HepG2 (cell line): ENCODE results near the gene NT5DC2. TPM values are rescaled to one million over a fixed set of nuclear protein-coding genes. Genes with fewer than 3 reads are reported as not detected.

Source experiments
- ARID2 ChIP-seq: sonication (generic); formaldehyde crosslinking; IDR thresholded peaks from 2 replicates; pipeline ENCODE4 v1.8.1; 2022; ENCODE audit warnings: mild to moderate bottlenecking, missing genetic modification reagents, borderline replicate concordance
- CCDC6 ChIP-seq: sonication (generic); formaldehyde crosslinking; IDR thresholded peaks from 2 replicates; pipeline ENCODE4 v1.8.1; 2022; ENCODE audit warnings: mild to moderate bottlenecking, missing genetic modification reagents, moderate library complexity
- CENPT ChIP-seq: sonication (generic); formaldehyde crosslinking; IDR thresholded peaks from 2 replicates; pipeline ENCODE4 v1.8.0; 2022; ENCODE audit warnings: low read depth, mild to moderate bottlenecking, moderate library complexity, missing genetic modification reagents
- CREB1 ChIP-seq, 2 experiments: fragments of 450-650 bp in 1 of 2; IDR thresholded peaks; 2 replicates each; pipeline ENCODE4 v1.6.1; 2016 to 2017; ENCODE audit warnings: control low read depth in 1 of 2, mild to moderate bottlenecking in 1 of 2, missing compliant biosample characterization in 1 of 2, missing genetic modification characterization in 1 of 2
- CREM ChIP-seq, 2 experiments: sonication (generic) in 1 of 2; formaldehyde crosslinking in 1 of 2; IDR thresholded peaks; 2 replicates each; pipeline versions ENCODE4 v1.4.0 to v1.6.1; 2016 to 2020; ENCODE audit warnings: antibody characterized with exemption in 1 of 2, mild to moderate bottlenecking in 1 of 2, missing genetic modification reagents in 1 of 2
- DDIT3 ChIP-seq: sonication (generic); formaldehyde crosslinking; IDR thresholded peaks from 2 replicates; pipeline ENCODE4 v1.4.0; 2020; ENCODE audit warnings: mild to moderate bottlenecking, missing genetic modification reagents
- KLF12 ChIP-seq: sonication (generic); formaldehyde crosslinking; IDR thresholded peaks from 2 replicates; pipeline ENCODE4 v1.4.0; 2020; ENCODE audit warnings: missing genetic modification reagents, borderline replicate concordance
- LCORL ChIP-seq, 2 experiments: fragments of 450-650 bp in 1 of 2; sonication (generic) in 1 of 2; formaldehyde crosslinking in 1 of 2; IDR thresholded peaks; 2 replicates each; pipeline versions ENCODE4 v1.5.0 to v1.6.1; 2017 to 2020; ENCODE audit warnings: antibody characterized with exemption in 1 of 2, missing genetic modification reagents in 1 of 2
- NCOA5 ChIP-seq: sonication (generic); formaldehyde crosslinking; IDR thresholded peaks from 2 replicates; pipeline ENCODE4 v1.4.0; 2020; ENCODE audit warnings: missing genetic modification reagents
- PRMT3 ChIP-seq: sonication (generic); formaldehyde crosslinking; IDR thresholded peaks from 2 replicates; pipeline ENCODE4 v1.8.1; 2022; ENCODE audit warnings: low read depth, mild to moderate bottlenecking, moderate library complexity, missing genetic modification reagents, borderline replicate concordance
- PRPF4 ChIP-seq: fragments of 200-400 bp; formaldehyde crosslinking; IDR thresholded peaks from 2 replicates; pipeline ENCODE4 v1.6.1; 2016; ENCODE audit warnings: low read length, low read depth; ENCODE audit not compliant: poor library complexity, severe bottlenecking
- RAD51 ChIP-seq: fragments of 450-650 bp; IDR thresholded peaks from 2 replicates; pipeline ENCODE4 v1.6.1; 2016; ENCODE audit warnings: borderline replicate concordance
- REXO4 ChIP-seq: sonication (generic); formaldehyde crosslinking; IDR thresholded peaks from 2 replicates; pipeline ENCODE4 v1.8.0; 2022; ENCODE audit warnings: missing genetic modification reagents, mild to moderate bottlenecking, borderline replicate concordance
- SIN3B ChIP-seq: fragments of 150-350 bp; IDR thresholded peaks from 2 replicates; pipeline ENCODE4 v1.6.1; 2014; ENCODE audit warnings: low read length
- SP4 ChIP-seq: sonication (generic); formaldehyde crosslinking; IDR thresholded peaks from 2 replicates; pipeline ENCODE4 v1.8.1; 2023; ENCODE audit warnings: mild to moderate bottlenecking, missing genetic modification reagents
- SSRP1 ChIP-seq: IDR thresholded peaks from 2 replicates; pipeline ENCODE4 v1.6.1; 2016; ENCODE audit warnings: control low read depth
- SUZ12 ChIP-seq: fragments of 150-350 bp; IDR thresholded peaks from 2 replicates; pipeline ENCODE4 v1.6.1; 2014; ENCODE audit warnings: low read depth, low read length
- SYNCRIP ChIP-seq: fragments of 200-400 bp; formaldehyde crosslinking; IDR thresholded peaks from 2 replicates; pipeline ENCODE4 v1.6.1; 2018; ENCODE audit warnings: mild to moderate bottlenecking, low read depth, low read length; ENCODE audit not compliant: insufficient read depth
- TERF1 ChIP-seq: sonication (generic); formaldehyde crosslinking; IDR thresholded peaks from 2 replicates; pipeline ENCODE4 v1.8.0; 2022; ENCODE audit warnings: mild to moderate bottlenecking, missing genetic modification reagents, moderate library complexity
- ZNF260 ChIP-seq: sonication (generic); formaldehyde crosslinking; IDR thresholded peaks from 2 replicates; pipeline ENCODE4 v1.4.0; 2020; ENCODE audit warnings: missing genetic modification reagents, low read depth, mild to moderate bottlenecking, borderline replicate concordance
- ZNF431 ChIP-seq: sonication (generic); formaldehyde crosslinking; IDR thresholded peaks from 2 replicates; pipeline ENCODE4 v1.9.0; 2022; ENCODE audit warnings: missing genetic modification reagents, low read depth, mild to moderate bottlenecking, borderline replicate concordance
- ZNF670 ChIP-seq: sonication (generic); formaldehyde crosslinking; IDR thresholded peaks from 2 replicates; pipeline ENCODE4 v1.8.0; 2022; ENCODE audit warnings: mild to moderate bottlenecking, missing genetic modification reagents, borderline replicate concordance
- ZNF709 ChIP-seq: sonication (generic); formaldehyde crosslinking; IDR thresholded peaks from 2 replicates; pipeline ENCODE4 v1.5.0; 2020; ENCODE audit warnings: mild to moderate bottlenecking, missing genetic modification reagents
- ZNF746 ChIP-seq: sonication (generic); formaldehyde crosslinking; IDR thresholded peaks from 2 replicates; pipeline ENCODE4 v1.8.0; 2022; ENCODE audit warnings: mild to moderate bottlenecking, missing genetic modification reagents
- ZNF75D ChIP-seq: sonication (generic); formaldehyde crosslinking; IDR thresholded peaks from 2 replicates; pipeline ENCODE4 v1.8.1; 2023; ENCODE audit warnings: missing genetic modification reagents, mild to moderate bottlenecking, borderline replicate concordance
- ZNF841 ChIP-seq: sonication (generic); formaldehyde crosslinking; IDR thresholded peaks from 2 replicates; pipeline ENCODE4 v1.8.1; 2023; ENCODE audit warnings: missing genetic modification reagents, borderline replicate concordance
- ZSCAN30 ChIP-seq: sonication (generic); formaldehyde crosslinking; IDR thresholded peaks from 2 replicates; pipeline ENCODE4 v1.5.0; 2020; ENCODE audit warnings: mild to moderate bottlenecking, missing genetic modification reagents
- polyA plus RNA-seq, 8 experiments: library from polyadenylated mRNA; depleted of rRNA in 3 of 8; stranded (reverse) in 7 of 8; unstranded in 1 of 8; fragments of >200 nt; fragmentation: Illumina TruSeq in 4 of 8; extraction: Trizol in 4 of 8; gene quantifications; 2 replicates each; pipeline versions ENCODE4 v1.2.1 to v1.2.3, GENCODE V29; 2011 to 2016; ENCODE audit warnings: low read depth in 4 of 8, missing spikeins in 1 of 8, mixed read lengths in 1 of 8; ENCODE audit not compliant: insufficient read depth in 1 of 8
- total RNA-seq, 5 experiments: library from RNA; depleted of rRNA; stranded (reverse); fragments of >200 nt; fragmentation: Illumina TruSeq; extraction: Trizol; gene quantifications; 2 replicates each; pipeline ENCODE4 v1.2.3, GENCODE V29; 2016; ENCODE audit warnings: low read depth in 1 of 5
- TF ChIP-seq, protein P1 (sequence below): sonication (generic); formaldehyde crosslinking; IDR thresholded peaks from 2 replicates; pipeline ENCODE4 v1.8.0; 2022; ENCODE audit warnings: mild to moderate bottlenecking, missing genetic modification reagents; ENCODE audit not compliant: insufficient replicate concordance

Gene NT5DC2
- total and polyA plus RNA-seq, 2 of the 13 experiments (the other 11 are each of a cell fraction or from before 2014, with no cell fraction given): 131 to 240 TPM

GRCh38 chr3:52533623-52534280 lies at the start of gene NT5DC2 (continued):
- no peak for TF ChIP-seq ZNF260 (CRISPR knock-in tag)
- TF ChIP-seq SUZ12: no peak
- TF ChIP-seq CENPT (CRISPR knock-in tag): no peak
- no peak for TF ChIP-seq ZNF841 (CRISPR knock-in tag)
- TF ChIP-seq SIN3B: no peak
- TF ChIP-seq KLF12 (CRISPR knock-in tag): peak; percentile 36; the same call in 1 of the 2 replicates
- TF ChIP-seq ZNF431: no peak
- no peak for TF ChIP-seq PRMT3
- no peak for TF ChIP-seq DDIT3 (CRISPR knock-in tag)
- no peak; the same call in 1 of the 2 replicates for TF ChIP-seq ZNF746 (CRISPR knock-in tag)
- no peak for TF ChIP-seq REXO4 (CRISPR knock-in tag)
- TF ChIP-seq LCORL (IDR thresholded peaks at IDR 0.05): no peak
- peak; percentile 13; the same call in 1 of the 2 replicates for TF ChIP-seq LCORL (CRISPR knock-in tag; IDR thresholded peaks at IDR 0.05)
- no peak for TF ChIP-seq CREM (IDR thresholded peaks at IDR 0.05)
- no peak for TF ChIP-seq CREM (CRISPR knock-in tag; IDR thresholded peaks at IDR 0.05)
- TF ChIP-seq SP4: no peak
- peak; percentile 97 for TF ChIP-seq ZNF709
- 0 out of 2 replicates have a peak, but pooled peaks have one; percentile 67 for TF ChIP-seq CCDC6
- TF ChIP-seq TERF1 (CRISPR knock-in tag): no peak
- no peak for TF ChIP-seq ZSCAN30
- TF ChIP-seq, protein P1, sequence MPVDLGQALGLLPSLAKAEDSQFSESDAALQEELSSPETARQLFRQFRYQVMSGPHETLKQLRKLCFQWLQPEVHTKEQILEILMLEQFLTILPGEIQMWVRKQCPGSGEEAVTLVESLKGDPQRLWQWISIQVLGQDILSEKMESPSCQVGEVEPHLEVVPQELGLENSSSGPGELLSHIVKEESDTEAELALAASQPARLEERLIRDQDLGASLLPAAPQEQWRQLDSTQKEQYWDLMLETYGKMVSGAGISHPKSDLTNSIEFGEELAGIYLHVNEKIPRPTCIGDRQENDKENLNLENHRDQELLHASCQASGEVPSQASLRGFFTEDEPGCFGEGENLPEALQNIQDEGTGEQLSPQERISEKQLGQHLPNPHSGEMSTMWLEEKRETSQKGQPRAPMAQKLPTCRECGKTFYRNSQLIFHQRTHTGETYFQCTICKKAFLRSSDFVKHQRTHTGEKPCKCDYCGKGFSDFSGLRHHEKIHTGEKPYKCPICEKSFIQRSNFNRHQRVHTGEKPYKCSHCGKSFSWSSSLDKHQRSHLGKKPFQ: peak; percentile 8
- TF ChIP-seq ARID2 (CRISPR knock-in tag): no peak
- no peak for TF ChIP-seq PRPF4
- TF ChIP-seq SYNCRIP: no peak
- no peak for TF ChIP-seq NCOA5 (CRISPR knock-in tag)
- no peak for TF ChIP-seq ZNF75D
- no peak for TF ChIP-seq RAD51
- TF ChIP-seq ZNF670 (CRISPR knock-in tag): peak; percentile 47; the same call in 1 of the 2 replicates
- no peak for TF ChIP-seq SSRP1 (CRISPR knock-in tag)
- TF ChIP-seq CREB1 (IDR thresholded peaks at IDR 0.05): no peak
- TF ChIP-seq CREB1 (CRISPR knock-in tag; IDR thresholded peaks at IDR 0.05): no peak
